GM12874 (cell line): ENCODE results near the gene ARID4A.

ENCODE experiments used
- TF ChIP-seq, protein P1 (sequence below): IDR thresholded peaks from 2 replicates; pipeline ENCODE4 v1.5.1; 2011; ENCODE audit warnings: low read depth, mild to moderate bottlenecking, control low read depth, low read length, moderate library complexity; ENCODE audit not compliant: insufficient read depth

ARID4A gene

DNA sequence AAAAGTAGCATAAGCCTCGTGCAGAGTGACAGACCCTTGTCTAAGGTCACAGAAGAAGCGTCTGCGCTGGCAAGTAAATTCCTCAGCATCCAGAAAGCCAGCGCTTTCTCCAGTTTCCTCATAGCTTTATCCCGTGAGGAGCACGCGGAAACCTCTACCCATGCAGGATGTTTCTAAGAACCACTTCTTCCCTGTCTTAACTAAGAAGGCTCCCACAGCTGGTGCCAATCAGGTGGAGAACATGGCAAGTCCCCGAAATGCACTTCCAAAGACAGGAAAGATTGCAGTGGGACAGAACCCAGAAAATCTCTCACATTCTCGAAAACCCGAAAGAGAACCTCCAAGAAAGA lies 968 bp upstream of the ARID4A start:
- TF ChIP-seq, protein P1, sequence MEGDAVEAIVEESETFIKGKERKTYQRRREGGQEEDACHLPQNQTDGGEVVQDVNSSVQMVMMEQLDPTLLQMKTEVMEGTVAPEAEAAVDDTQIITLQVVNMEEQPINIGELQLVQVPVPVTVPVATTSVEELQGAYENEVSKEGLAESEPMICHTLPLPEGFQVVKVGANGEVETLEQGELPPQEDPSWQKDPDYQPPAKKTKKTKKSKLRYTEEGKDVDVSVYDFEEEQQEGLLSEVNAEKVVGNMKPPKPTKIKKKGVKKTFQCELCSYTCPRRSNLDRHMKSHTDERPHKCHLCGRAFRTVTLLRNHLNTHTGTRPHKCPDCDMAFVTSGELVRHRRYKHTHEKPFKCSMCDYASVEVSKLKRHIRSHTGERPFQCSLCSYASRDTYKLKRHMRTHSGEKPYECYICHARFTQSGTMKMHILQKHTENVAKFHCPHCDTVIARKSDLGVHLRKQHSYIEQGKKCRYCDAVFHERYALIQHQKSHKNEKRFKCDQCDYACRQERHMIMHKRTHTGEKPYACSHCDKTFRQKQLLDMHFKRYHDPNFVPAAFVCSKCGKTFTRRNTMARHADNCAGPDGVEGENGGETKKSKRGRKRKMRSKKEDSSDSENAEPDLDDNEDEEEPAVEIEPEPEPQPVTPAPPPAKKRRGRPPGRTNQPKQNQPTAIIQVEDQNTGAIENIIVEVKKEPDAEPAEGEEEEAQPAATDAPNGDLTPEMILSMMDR = no peak

DNA sequence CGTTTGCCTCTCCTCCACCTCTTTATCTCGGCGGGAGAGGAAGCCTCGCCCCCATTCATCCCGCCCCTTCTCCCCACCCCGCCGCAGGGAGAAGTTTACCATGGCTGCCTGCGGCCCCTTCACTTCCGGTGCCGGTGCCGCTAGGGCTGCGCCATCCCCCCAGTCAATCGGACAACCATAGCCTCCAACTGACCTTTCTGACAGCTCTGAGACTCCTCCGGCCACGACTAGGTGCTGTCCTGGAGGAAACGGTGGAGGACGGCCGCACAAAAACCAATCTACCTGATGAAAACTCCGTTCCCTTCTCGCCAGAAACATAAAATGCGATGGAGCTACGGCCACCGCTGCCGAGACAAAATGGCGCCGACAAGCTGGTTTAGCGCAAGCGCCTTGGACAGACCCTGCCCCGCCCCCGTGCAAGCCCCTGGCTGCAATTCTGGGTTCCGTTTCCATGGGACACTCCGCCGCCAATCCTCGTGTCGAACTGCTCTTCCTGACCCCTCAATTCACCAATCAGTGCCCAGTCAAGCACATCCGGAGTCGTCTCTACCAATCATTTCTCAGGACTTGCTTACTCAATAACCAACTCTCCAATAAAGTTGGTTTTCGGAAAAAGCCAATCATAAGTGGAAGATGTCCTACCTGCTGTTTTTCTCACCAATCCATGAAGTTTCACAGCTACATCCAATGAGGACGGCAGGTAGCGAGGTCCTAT lies 436 bp upstream of the ARID4A start:
- TF ChIP-seq, protein P1 = no peak

DNA sequence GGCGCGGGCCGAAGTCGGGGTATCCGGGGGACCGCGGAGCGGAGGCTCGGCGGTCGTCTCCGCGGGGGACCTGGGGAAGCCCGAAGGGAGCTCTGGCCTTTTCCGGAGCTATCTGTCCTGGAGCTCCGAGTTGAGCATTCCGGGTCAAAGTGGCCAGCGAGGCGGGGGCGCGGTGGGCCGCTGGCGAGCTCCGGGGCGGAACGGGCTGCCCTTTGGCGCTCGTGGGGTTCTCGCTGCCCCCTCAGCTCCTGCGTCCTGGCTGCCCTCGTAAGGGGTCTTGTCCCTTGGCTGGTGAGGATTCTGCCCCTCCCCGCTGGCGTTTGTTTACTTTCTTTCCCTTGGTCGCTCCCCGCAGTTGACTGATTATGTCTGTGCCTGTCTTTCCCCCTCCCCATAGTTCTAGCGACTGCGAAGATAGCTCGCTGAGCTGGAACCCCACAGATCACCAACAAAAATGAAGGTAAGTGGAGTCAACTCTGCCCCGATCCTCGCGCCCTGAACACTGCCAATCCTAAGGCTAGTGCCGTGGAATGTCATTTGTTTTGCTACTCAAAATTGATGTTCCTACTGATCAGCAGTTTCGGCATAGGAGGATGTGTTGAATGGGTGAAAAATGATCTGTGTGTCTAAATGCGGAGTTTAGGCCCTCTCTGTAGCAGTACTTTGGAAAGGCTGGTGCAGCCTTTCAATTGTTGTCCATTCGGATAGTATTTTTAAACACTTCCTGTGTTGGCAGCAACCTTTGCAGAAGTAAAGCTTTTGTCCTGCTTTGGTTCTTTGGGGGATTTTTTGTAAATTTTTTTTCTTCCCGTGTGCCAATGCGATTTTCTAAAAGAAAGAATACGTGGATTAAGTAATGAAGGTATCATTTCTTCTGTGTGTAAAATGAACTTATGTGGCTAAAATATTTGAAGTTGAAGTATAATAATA lies 1.3 kb downstream of the ARID4A start:
- TF ChIP-seq, protein P1 = no peak

DNA sequence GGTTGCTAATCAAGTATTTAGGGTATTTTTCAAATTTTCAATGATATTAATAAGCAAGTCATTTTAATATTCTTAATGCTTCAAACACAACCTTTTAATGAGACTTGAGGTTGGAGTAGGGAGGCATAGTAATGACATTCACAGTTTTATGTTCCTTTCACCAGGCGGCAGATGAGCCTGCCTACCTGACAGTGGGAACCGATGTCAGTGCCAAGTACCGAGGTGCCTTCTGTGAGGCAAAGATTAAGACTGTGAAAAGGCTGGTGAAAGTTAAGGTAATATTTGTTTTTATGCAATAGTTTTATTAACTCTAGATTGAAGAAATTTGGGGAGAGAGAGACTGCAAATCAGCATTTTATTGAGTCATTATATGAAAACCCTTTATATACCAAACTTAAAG lies 3.1 kb downstream of the ARID4A start:
- TF ChIP-seq, protein P1 = no peak

DNA sequence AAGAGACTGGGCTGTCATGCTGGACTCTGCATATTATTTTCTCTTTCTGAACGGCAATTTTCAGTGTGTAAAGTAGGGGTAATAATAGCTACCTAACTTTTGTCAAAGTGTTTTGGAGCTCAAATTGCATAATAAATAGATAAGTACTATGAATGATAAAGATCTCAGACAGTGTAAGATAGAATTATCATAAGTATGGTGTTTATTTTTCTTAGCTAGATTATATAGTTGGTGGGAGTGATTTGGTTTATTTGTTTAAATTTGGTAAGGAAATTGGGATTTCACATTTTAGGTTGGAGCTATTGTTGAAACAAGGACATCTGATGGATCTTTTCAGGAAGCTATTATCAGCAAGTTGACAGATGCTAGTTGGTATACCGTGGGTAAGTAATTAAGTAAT lies 7.4 kb downstream of the ARID4A start:
- TF ChIP-seq, protein P1 = no peak

DNA sequence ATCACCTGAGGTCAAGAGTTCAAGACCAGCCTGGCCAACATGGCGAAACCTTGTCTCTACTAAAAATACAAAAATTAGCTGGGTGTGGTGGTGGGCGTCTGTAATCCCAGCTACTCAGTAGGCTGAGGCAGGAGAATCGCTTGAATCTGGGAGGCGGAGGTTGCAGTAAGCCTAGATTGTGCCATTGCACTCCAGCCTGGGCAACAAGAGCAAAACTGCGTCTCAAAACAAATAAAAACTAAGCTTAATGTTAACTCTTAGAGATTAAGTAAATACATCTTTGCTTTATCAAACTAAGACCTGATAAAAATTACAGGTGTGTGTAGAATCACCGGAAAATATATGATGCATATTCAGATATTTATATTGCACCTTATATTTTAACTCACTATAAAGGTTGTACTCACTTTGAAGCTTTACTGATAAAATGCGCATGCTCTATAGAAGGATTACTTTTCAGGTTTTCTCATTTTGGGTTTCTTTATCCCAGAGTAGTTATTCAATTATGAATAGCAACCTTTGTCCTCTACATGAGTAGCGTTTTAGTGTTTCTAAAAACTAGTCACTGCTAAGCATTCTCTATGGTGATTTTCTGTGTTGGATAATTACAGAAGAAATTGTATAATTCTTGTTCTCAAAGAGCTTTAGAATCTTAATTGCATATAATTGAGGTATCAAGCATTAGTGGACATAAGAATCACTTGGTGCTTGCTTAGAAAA lies 9.4 kb downstream of the ARID4A start:
- TF ChIP-seq, protein P1 = no peak

DNA sequence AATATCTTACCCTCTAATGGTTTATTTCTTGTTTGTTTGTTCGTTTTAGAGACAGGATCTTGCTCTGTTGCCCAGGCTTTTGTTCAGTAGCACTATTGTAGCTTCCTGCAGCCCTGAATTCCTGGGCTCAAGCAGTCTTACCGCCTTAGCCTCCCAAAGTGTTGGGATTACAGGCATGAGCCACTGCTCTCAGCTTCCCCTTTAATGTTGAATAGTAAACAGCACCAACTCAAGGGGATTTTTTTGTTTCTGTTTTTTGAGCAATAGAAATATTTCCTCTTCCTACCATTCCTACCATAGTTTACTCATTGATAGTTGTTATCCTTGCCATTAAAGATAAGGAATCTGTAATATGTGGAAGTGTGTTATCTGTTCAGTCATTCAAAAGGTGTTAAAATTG lies 10.7 kb downstream of the ARID4A start:
- TF ChIP-seq, protein P1 = no peak
